PC-3 (cell line): ENCODE results near the gene BPIFB4. TPM values are rescaled to one million over a fixed set of nuclear protein-coding genes. Genes with fewer than 3 reads are reported as not detected.

Experiments used
- ATAC-seq: fragments of 200-7000 bp; cut with Tn5 transposase; 2 replicates; pipeline ENCODE4 v1.9.1; 2020; ENCODE audit warnings: mild to moderate bottlenecking, moderate library complexity
- BruUV-seq: library from RNA; stranded (reverse); fragments of 400-500 nt; replicated peaks from 2 replicates; lab custom pipeline; 2021; lab: Mats Ljungman, UMichigan
- CTCF ChIA-PET: fragments of 300-600 bp; sonication (Branson Sonifier 250); formaldehyde crosslinking; loops from one replicate; lab custom pipeline; 2022; ENCODE audit warnings: antibody characterized with exemption; lab: Charles Lee
- POLR2A ChIA-PET: fragments of 300-600 bp; sonication (Branson Sonifier 250); formaldehyde crosslinking; loops from one replicate; lab custom pipeline; 2022; ENCODE audit warnings: antibody characterized with exemption; ENCODE audit not compliant: unreplicated experiment; lab: Charles Lee
- DNase-seq: peaks from one replicate; pipeline ENCODE4 v3.0.0-alpha.2; 2015
- H2AFZ ChIP-seq: fragments of 300-600 bp; sonication (generic); 2 replicates; pipeline ENCODE4 v1.6.0; 2016; ENCODE audit warnings: antibody characterized with exemption, low read length
- H3F3A ChIP-seq: fragments of 300-600 bp; sonication (generic); one replicate; pipeline ENCODE4 v1.6.0; 2017; ENCODE audit warnings: antibody characterized with exemption, low read length, control low read depth, mild to moderate bottlenecking; ENCODE audit not compliant: unreplicated experiment
- H3K27ac ChIP-seq: fragments of 300-600 bp; sonication (generic); 2 replicates; pipeline ENCODE4 v1.5.1; 2016; ENCODE audit warnings: mild to moderate bottlenecking, low read length
- H3K27me3 ChIP-seq: fragments of 300-600 bp; sonication (generic); 2 replicates; pipeline ENCODE4 v1.6.1; 2016; ENCODE audit warnings: low read length, mixed read lengths
- H3K36me3 ChIP-seq: fragments of 300-600 bp; sonication (generic); 2 replicates; pipeline ENCODE4 v1.6.1; 2016; ENCODE audit warnings: low read depth, mixed run types, low read length, mixed read lengths
- H3K4me1 ChIP-seq: fragments of 300-600 bp; sonication (generic); 2 replicates; pipeline ENCODE4 v1.5.1; 2016; ENCODE audit warnings: low read length; ENCODE audit not compliant: insufficient read depth
- H3K4me2 ChIP-seq: fragments of 300-600 bp; sonication (generic); 2 replicates; pipeline ENCODE4 v1.6.0; 2016; ENCODE audit warnings: low read length
- H3K4me3 ChIP-seq: fragments of 300-600 bp; sonication (generic); 2 replicates; pipeline ENCODE4 v1.5.1; 2016; ENCODE audit warnings: mild to moderate bottlenecking, low read length, mixed read lengths
- H3K79me2 ChIP-seq: fragments of 300-600 bp; sonication (generic); 2 replicates; pipeline ENCODE4 v1.6.1; 2017; ENCODE audit warnings: low read length, mixed read lengths
- H3K9ac ChIP-seq: fragments of 300-600 bp; sonication (generic); 2 replicates; pipeline ENCODE4 v1.6.0; 2016; ENCODE audit warnings: mild to moderate bottlenecking, low read length
- H3K9me2 ChIP-seq: fragments of 300-600 bp; sonication (generic); replicated peaks from 2 replicates; pipeline ENCODE4 v1.6.1; 2016; ENCODE audit warnings: mixed run types, low read length, mixed read lengths
- H3K9me3 ChIP-seq: fragments of 300-600 bp; sonication (generic); 2 replicates; pipeline ENCODE4 v1.6.1; 2016; ENCODE audit warnings: low read length, mixed read lengths
- H4K20me1 ChIP-seq: fragments of 300-600 bp; sonication (generic); 2 replicates; pipeline ENCODE4 v1.6.1; 2016; ENCODE audit warnings: low read length, mixed read lengths
- EZH2 ChIP-seq: fragments of 300-600 bp; sonication (generic); IDR thresholded peaks from one replicate; pipeline ENCODE4 v1.6.1; 2017; ENCODE audit warnings: antibody characterized with exemption, mild to moderate bottlenecking, low read length; ENCODE audit not compliant: unreplicated experiment
- EZH2phosphoT487 ChIP-seq: fragments of 300-600 bp; sonication (generic); IDR thresholded peaks from 2 replicates; pipeline ENCODE4 v1.6.1; 2018; ENCODE audit warnings: mild to moderate bottlenecking, antibody characterized with exemption, low read length, borderline replicate concordance
- intact Hi-C: fragments of 100-400 bp; cut with micrococcal nuclease; formaldehyde crosslinking; loops from 2 replicates; pipeline ENCODE4 v1.9.0; 2023
- total RNA-seq: library from RNA; depleted of rRNA; stranded (reverse); fragments of >200 nt; gene quantifications from 2 replicates; pipeline ENCODE4 v1.2.3, GENCODE V29; 2014
- TF ChIP-seq, protein P1 (sequence below): fragments of 300-600 bp; sonication (generic); conservative IDR thresholded peaks from 2 replicates; pipeline ENCODE4 v1.5.1; 2017; ENCODE audit warnings: antibody characterized with exemption, low read depth, mild to moderate bottlenecking, low read length

The BPIFB4 gene
- total RNA-seq, 1 experiment from 2014 or later = not detected

DNA sequence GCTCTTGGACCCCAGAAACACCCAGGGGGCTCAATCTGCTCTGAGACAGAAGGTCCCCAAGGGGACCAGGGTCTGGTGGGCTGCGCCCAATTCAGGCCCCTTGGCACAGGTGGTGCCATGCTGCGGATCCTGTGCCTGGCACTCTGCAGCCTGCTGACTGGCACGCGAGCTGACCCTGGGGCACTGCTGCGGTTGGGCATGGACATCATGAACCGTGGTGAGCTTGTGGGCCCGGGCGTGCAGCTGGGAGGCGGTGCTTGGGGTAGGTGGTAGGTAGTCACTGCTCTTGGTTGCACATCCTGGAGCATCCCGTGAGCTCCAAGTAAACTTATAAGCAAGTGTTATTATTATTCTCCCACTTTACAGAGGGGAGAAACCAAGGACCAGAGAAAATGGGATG, 47.9 kb upstream of the BPIFB4 start, which contains the start of gene BPIFB6:
Gene BPIFB6 (plus strand): TSS at position 118 of the 400 bp plus-strand sequence. CDS start 0 bp downstream, at position 118.
- no peak for TF ChIP-seq EZH2
- TF ChIP-seq, protein P1, sequence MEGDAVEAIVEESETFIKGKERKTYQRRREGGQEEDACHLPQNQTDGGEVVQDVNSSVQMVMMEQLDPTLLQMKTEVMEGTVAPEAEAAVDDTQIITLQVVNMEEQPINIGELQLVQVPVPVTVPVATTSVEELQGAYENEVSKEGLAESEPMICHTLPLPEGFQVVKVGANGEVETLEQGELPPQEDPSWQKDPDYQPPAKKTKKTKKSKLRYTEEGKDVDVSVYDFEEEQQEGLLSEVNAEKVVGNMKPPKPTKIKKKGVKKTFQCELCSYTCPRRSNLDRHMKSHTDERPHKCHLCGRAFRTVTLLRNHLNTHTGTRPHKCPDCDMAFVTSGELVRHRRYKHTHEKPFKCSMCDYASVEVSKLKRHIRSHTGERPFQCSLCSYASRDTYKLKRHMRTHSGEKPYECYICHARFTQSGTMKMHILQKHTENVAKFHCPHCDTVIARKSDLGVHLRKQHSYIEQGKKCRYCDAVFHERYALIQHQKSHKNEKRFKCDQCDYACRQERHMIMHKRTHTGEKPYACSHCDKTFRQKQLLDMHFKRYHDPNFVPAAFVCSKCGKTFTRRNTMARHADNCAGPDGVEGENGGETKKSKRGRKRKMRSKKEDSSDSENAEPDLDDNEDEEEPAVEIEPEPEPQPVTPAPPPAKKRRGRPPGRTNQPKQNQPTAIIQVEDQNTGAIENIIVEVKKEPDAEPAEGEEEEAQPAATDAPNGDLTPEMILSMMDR = no peak
- TF ChIP-seq EZH2phosphoT487 = no peak
- H3K4me1 ChIP-seq = no peaks in the 10 kb centered on the region
- ChIA-PET POLR2A (no interaction called here), CTCF (no interaction called here)
- H2AFZ ChIP-seq = no peak within 1 kb of the TSS
- H3K27me3 ChIP-seq = peaks cover 39% of the 10 kb centered on the region
- no peak within 1 kb of the TSS for H3K9ac ChIP-seq
- intact Hi-C loops = no loop called here
- ATAC-seq (no peak), DNase-seq (no peak)
- H3K27ac ChIP-seq = no peak within 1 kb of the TSS
- H4K20me1 ChIP-seq = no peaks in the 10 kb centered on the region
- H3K79me2 ChIP-seq = no peaks in the 10 kb centered on the region
- H3K9me2 ChIP-seq = no peaks in the 10 kb centered on the region
- H3K9me3 ChIP-seq = no peaks in the 10 kb centered on the region
- no peak within 1 kb of the TSS for H3K4me2 ChIP-seq
- no peak within 1 kb of the TSS for H3K4me3 ChIP-seq
- no peaks in the 10 kb centered on the region for H3K36me3 ChIP-seq
- H3F3A ChIP-seq = no peaks in the 10 kb centered on the region
- BruUV-seq = no TSS peak

DNA sequence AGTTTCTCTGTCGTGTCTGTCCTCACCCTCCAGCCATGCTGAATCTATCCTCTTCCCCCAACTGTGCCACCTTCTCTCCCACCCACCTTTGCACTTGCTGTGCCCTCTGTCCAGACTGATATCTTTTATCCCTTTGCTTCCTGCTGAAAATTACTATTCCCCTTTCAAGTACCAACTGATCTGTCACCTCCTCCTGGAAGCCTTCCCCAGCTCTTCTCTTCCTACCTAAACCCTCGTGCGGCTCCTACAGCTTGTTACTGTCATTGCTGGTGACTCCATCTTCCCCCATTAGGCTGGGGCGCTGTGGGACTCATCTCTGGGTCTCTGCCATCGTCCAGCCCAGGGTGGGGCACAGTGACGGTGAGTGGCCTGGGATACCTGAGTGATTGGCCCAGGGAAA, 46.9 kb upstream of the BPIFB4 start:
- ATAC-seq (no peak), DNase-seq (no peak)
- H3K4me1 ChIP-seq = no peaks in the 10 kb centered on the region
- intact Hi-C loops = no loop called here
- H3F3A ChIP-seq = no peaks in the 10 kb centered on the region
- ChIA-PET POLR2A (no interaction called here), CTCF (no interaction called here)
- TF ChIP-seq EZH2 = no peak
- no peak for TF ChIP-seq EZH2phosphoT487
- TF ChIP-seq, protein P1 = no peak
- peaks cover 44% of the 10 kb centered on the region for H3K27me3 ChIP-seq
- H3K9me2 ChIP-seq = no peaks in the 10 kb centered on the region
- H3K27ac ChIP-seq = no peak overlapping the region
- no peak overlapping the region for H3K4me2 ChIP-seq
- no peak overlapping the region for H3K9ac ChIP-seq
- H3K9me3 ChIP-seq = no peaks in the 10 kb centered on the region
- no peak overlapping the region for H3K4me3 ChIP-seq
- no peaks in the 10 kb centered on the region for H3K79me2 ChIP-seq
- no peaks in the 10 kb centered on the region for H3K36me3 ChIP-seq
- no peak overlapping the region for H2AFZ ChIP-seq
- H4K20me1 ChIP-seq = no peaks in the 10 kb centered on the region
- BruUV-seq = no TSS peak

DNA sequence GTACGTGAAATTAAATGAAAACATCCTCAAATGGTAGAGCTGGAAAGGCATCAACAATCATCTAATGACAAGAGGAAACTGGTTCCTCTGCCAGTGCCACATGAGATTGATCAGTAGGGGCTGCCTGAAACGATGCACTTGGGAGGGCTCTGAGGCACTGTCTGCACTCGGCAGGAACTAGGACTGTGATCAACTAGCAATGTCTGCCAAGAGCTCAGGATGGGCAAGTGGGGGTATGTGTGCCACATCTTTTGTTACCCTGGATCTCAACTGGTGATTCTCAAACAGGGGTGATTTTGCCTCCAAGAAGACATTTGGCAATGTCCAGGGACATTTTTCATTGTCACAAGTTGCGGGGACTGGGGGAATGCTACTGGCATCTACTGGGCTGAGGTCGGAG, 46.1 kb upstream of the BPIFB4 start:
- intact Hi-C loops = no loop called here
- TF ChIP-seq, protein P1 = no peak
- TF ChIP-seq EZH2 = no peak
- TF ChIP-seq EZH2phosphoT487 = no peak
- ATAC-seq = no peak
- no peak overlapping the region for H3K9ac ChIP-seq
- no peaks in the 10 kb centered on the region for H3K36me3 ChIP-seq
- no peaks in the 10 kb centered on the region for H3K9me2 ChIP-seq
- no peak for DNase-seq
- no peak overlapping the region for H3K27ac ChIP-seq
- no peaks in the 10 kb centered on the region for H4K20me1 ChIP-seq
- H3K27me3 ChIP-seq = peaks cover 42% of the 10 kb centered on the region
- H3K4me1 ChIP-seq = no peaks in the 10 kb centered on the region
- no TSS peak for BruUV-seq
- no peak overlapping the region for H2AFZ ChIP-seq
- ChIA-PET POLR2A (no interaction called here), CTCF (no interaction called here)
- H3K4me2 ChIP-seq = no peak overlapping the region
- no peaks in the 10 kb centered on the region for H3K9me3 ChIP-seq
- H3K79me2 ChIP-seq = no peaks in the 10 kb centered on the region
- H3F3A ChIP-seq = no peaks in the 10 kb centered on the region
- no peak overlapping the region for H3K4me3 ChIP-seq
